ENCODE data around the gene FNDC5.

FNDC5 gene

DNA sequence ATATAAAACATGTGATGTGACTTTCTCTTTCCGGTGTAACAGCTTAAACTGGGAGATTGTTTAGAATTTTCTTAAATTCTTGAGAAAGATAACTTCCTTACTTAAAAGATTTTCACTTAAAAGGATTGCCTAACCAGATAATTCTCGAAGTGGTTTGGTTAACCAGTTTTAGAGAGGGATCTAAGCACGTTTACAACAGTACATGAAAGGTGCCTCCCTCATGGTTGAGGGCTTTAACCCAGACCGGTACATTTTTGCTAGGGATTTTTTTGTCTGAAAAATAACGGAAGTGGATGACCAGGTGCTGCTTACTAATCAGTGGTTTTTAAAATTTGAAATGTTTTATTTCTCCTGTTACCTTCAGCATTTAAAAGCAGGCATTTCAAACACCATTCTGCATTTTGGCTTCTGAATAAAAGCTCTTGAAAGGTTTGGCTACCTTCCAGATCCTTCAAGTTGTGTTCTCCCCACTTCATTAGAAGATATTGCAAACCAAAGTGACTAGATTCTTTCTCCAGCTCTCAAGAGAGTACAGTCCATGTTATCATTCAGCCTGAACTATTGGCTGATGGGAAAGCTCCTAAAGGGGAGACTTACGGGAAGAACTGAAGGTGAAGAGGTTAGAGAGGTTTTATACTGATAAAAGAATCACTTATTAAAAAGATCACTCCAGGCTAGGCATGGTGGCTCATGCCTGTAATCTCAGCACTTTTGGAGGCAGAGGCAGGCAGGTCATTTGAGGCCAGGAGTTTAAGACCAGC is 40.4 kb downstream of the FNDC5 start:
- DNase-seq: no peak
- in situ Hi-C loops (cut with MboI; ENCODE audit: low pct_unique_long_range_greater_than_20kb, low sequenced_read_pairs): no loop called here

DNA sequence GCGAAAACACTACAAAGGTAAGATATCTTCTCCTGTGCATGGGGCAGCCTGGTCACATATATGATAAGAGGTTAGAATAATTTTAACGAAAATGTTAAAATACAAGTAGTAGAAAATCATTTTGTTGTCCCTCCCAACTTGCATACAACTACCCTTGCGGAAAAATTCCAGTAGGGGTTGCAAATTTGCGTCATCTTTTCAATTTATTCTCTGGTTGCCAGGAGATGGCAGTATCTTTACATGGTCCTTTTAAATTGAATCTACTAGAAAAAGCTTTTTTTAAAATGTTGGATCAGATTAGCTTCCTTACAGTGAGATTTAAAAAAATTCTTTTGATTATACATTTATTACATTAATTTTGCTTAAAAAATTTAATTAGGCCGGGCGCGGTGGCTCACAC is 42.4 kb downstream of the FNDC5 start:
- in situ Hi-C loops (cut with MboI; ENCODE audit: low pct_unique_long_range_greater_than_20kb, low sequenced_read_pairs): no loop called here

DNA sequence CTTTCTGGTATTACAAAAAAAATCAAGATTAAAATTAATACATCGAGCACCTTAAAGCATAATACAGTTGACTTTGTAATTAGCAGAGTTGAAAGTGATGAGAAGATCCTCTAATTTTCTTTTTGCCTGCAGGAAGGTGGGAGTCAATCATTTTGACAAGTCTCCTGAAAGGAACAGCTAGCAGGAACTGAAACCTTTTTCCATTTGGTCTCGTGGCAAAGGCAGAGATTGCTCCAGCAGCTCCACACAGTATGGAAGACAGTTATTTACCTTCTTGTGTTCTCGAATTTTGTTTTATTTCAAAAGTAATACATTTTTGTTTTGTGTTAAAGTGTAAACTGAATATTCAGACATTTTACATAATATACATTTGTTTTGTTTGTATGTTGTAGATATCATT is 45.5 kb downstream of the FNDC5 start:
- in situ Hi-C loops (cut with MboI; ENCODE audit: low pct_unique_long_range_greater_than_20kb, low sequenced_read_pairs): no loop called here

More for the DNA sequence above, 42.4 kb downstream of the FNDC5 start:
- DNase-seq: peak; percentile 24

DNA sequence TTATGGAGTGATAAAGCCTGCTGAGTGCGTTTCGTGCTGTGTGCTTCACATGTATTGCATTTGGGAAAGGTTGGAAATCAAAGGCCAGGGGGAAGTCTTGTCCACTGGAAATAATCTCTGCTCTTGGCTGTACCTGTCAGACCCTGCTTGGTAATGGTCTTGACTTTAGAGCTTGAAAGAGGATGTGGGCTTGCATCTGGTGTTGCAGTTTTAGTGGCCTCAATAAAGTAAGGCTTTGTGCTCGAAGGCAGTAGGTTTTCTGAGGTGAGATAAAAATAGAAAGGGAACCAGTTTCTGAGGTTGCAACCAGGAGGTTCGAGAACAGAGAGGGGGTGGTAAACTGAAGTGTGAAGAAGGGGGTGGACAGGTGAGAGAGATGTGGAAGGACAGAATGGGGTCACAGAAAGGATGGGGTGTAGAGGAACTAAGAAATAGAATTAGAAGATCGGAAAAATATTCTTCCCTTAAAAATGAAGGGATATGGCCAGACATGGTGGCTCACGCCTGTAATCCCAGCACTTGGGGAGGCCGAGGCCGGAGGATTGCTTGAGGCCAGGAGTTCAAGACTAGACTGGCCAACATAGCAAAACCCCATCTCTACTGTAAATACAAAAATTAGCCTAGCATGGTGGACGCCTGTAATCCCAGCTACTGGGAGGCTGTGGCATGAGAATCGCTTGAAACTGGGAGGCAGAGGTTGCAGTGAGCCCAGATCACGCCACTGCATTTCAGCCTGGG is 51.7 kb downstream of the FNDC5 start:
- DNase-seq: peak; percentile 74
- in situ Hi-C loops (cut with MboI; ENCODE audit: low pct_unique_long_range_greater_than_20kb, low sequenced_read_pairs): no loop called here

More for the DNA sequence above, 45.5 kb downstream of the FNDC5 start:
- peak; percentile 12 for DNase-seq

DNA sequence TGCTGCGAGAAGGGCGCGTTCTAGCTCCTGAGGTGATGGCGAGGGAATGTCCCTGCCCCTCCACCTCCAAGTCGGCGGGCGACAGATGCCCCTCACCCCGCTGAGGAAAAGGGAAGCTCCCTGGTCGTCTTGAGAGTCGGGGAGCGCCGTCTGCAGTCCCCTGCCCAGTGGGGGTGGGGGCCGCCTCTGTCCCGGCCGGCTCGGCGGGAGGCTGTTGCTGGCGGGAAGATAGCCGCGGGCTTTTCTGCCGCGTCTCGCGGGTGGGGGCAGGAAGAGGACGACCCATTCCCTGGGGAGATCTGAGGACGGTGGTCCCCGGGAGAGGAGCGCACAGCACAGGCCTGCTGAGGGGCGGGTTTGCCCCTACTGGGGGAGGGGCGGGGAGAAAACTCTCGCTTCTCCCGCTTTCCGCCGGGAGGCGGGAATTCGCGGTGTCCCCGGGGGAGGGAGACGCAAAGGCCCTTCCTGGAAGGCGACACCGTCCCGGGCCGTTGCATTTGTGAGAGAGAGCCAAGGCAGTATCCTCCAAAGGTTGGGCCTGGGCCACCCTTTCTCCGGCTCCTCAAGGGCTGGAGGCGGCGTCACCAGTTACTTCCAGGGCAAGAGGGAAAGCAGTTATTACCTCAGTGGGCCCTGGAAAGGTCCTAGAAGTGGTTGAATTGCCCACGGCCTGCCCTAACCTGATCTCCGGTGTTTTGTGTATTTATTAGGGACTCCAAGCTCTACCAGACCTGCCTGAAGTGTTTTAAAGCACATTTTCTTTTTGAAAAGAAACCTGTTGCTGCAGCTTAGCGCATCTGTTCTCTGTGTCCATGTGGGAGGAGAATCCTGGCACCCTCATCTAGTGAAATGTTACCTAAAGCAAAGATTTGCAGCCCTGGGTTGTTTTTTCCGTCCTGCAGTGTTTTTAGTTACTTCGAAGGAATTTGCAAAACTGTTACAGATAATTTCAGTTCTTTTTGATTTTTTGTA is 52.6 kb downstream of the FNDC5 start:
- in situ Hi-C loops (cut with MboI; ENCODE audit: low pct_unique_long_range_greater_than_20kb, low sequenced_read_pairs): no loop called here
- peak; percentile 80 for DNase-seq

DNA sequence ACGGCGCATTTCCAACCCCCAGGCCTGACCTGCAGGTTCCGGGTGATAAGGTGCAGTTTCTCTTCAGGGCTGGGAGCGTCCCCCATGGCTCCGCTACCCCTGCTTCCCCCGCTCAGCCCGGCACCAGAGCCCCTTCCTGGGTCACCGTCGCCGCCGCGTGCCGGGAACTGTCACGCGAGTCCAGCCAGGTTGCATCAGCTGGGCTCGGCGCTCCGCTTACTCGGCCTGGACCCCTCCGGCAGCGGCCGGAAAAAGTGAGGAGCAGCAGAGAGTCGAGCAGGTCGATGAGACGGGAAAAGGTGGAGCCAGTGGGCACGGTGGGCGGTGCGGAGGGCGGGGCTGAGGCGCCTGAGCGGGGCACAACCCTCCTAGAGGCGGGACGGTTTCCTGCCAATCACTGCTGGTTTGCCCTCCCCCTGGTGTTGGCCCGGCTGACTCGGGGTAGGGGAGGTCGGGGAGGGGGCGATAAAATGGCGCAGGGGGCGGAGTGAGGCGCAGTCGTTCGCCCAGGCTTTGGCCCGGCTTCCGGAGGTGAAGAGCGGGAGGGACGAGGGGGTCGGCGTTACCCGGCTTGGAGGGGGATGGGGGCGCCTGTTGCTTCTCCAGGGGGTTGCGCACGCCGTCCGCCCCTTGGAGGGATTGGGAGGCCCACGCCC is 53.4 kb downstream of the FNDC5 start, which contains the start of the genes S100PBP and YARS1:
Gene S100PBP (plus strand): TSS at position 495 of the 656 bp plus-strand sequence. CDS start 8,447 bp downstream, outside the sequence.
Gene YARS1 (minus strand): TSS at position 200 of the 656 bp plus-strand sequence. CDS start 114 bp downstream, at position 86.
- in situ Hi-C loops (cut with MboI; ENCODE audit: low pct_unique_long_range_greater_than_20kb, low sequenced_read_pairs): no loop called here
- peak; percentile 100 for DNase-seq

DNA sequence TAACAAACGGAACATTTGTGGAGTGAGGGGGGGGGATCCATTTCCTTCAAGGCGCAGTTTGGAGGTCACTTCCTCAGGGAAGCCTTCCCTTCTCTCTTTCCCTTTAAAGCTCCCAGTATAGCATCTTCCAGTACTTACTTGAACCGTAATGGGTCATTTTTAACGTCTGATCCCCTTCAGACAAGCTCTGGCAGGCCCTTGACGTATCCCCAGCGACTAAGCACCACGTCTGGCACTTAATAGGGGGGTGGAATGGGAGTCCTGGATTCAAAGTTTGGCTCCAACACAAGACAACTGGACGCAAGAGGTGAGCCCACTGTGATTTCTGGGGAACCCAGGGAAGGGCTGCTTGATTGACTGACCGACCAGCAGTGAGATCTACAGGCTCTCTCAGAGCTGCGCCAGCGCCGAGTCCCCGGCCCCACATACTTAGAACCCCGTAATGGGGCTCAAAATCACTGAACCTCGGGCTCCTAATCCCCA is 54.0 kb downstream of the FNDC5 start:
- in situ Hi-C loops (cut with MboI; ENCODE audit: low pct_unique_long_range_greater_than_20kb, low sequenced_read_pairs): no loop called here
- DNase-seq: peak; percentile 72

DNA sequence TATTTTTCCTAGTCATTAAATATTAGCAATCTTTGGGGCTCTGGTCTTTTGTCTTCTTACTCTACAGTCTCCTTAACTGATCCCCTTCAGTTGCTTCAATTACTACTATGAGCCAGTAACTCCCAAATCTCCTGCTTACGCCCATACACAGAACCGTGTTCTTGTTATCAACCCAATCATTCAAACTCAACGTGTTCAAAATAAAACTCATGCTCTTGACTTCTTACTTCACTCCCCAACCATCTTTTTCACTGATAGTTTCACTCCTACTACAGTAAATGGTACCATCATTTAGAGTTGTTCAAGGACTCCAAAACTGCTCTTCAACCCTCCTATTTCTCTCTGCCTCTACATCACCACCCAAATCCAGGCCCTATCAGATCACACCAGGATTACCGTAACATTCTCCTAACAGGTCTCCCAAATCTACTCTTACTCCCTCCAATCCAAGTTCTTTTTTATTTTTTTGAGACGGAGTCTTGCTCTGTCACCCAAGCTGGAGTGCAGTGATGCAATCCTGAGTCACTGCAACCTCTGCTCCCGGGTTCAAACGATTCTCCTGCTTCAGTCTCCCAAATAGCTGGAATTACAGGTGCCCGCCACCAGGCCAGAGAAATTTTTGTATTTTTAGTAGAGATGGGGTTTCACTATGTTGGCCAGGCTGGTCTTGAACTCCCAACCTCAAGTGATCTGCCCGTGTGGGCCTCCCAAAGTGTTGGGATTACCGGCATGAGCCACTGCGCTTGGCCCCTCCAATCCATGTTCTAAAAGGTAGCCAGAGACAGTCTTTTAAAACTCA is 56.6 kb downstream of the FNDC5 start:
- DNase-seq: no peak

More for the DNA sequence above, 56.6 kb downstream of the FNDC5 start:
- in situ Hi-C loops (cut with MboI; ENCODE audit: low pct_unique_long_range_greater_than_20kb, low sequenced_read_pairs): no loop called here
